A204.1 (cell line): ENCODE measurements around the gene BLM.

ENCODE experiments used
- FAIRE-seq: peaks from 2 replicates; lab custom pipeline; 2012; peaks lifted over from hg19 to GRCh38; lab: Jason Lieb, UNC

BLM gene

GRCh38 chr15:90790561-90790960, 73.4 kb downstream of the BLM start:
- no peak for FAIRE-seq

DNA sequence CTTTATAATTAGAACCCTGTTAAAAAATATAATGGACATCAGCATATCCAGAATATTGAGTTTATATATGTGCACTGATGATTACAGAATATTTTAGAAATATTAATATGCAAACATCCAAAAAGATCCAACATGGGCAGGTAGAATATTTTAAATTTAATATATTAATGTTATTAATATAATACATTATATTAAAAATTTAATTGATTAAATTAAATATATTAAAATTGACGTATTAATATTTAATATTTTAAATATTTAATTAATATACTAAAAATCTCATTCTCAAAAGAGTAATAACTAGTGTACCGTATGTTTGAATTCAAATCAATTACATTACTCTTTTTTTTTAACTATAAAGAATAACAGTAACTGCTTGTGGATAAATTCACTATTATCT, 77.4 kb downstream of the BLM start:
- FAIRE-seq, result peak; percentile 96

DNA sequence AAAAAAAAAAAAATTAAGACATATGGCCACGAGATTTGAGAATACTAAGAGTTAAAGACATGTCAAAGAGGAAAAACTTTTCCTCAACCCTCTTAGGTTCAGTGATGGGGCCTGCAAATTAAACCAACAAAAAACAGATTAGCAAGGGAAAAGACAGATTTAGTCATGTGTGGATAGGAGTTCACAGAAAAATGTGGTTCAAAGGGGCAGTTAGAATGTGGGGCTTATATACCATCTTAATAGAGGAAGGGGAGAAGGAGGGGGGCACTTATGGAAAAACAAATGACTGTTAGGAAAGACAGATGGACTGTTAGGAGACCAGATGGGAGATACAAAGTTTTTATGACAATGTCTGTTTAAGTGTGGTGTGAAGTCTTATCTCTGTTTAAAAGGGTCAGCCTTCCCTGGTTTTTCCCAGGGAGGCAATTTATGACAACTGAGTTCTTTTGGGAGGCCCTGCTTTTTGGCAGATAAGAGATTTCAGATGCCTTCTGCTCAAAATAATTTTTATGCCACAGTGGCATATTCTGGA, 82.6 kb downstream of the BLM start:
- FAIRE-seq, result no peak

DNA sequence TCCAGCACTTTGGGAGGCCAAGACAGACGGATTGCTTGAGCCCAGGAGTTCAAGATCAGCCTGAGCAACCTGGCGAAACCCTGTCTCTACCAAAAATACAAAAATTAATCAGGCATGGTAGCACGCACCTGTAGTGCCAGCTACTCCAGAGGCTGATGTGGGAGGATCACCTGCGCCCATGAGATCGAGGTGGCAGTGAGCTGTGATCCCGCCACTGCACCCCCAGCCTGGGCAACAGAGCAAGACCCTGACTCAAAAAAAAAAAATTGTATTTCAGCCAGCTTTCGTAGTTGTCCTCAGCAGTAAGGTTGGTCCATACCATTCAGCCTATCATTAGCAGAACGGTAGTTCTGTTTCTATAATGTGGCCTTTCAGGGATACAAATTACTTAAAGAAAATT, 84.7 kb downstream of the BLM start:
- no peak for FAIRE-seq

DNA sequence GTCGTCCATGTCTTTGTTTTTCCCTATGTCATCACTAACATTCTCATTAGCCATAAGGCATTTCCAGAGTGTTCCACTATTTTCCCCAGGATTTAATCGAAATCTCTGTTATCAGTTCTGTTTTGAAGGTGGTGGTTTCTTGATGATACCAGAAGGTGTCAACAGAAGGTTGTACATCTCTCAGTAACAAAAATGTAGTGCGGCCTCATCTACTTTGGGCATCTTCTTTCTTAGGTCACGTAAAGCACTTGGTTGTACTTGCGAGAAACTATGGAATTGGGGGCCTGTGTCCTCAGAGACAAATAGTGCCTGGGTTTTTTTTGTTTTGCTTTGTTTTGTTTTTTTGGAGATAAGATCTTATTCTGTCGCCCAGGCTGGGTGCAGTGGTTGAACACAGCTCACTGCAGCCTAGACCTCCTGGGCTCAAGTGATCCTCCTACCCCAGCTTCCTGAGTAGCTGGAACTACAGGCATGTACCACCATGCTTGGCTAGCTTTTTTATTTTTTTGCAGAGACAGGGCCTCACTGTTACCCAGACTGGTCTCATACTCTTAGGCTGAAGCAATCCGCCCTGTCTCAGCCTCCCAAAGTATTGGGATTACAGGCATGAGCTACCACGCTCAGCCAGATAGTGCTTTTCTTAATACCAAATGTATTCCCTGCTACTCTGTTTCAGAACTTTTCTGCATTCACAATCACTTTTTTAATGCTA, 90.1 kb downstream of the BLM start:
- no peak for FAIRE-seq

- no peak for FAIRE-seq
These were observed 90.6 kb downstream of the BLM start for GRCh38 chr15:90807786-90808086.

- no peak for FAIRE-seq
These were observed 91.5 kb downstream of the BLM start for GRCh38 chr15:90808517-90809235.

DNA sequence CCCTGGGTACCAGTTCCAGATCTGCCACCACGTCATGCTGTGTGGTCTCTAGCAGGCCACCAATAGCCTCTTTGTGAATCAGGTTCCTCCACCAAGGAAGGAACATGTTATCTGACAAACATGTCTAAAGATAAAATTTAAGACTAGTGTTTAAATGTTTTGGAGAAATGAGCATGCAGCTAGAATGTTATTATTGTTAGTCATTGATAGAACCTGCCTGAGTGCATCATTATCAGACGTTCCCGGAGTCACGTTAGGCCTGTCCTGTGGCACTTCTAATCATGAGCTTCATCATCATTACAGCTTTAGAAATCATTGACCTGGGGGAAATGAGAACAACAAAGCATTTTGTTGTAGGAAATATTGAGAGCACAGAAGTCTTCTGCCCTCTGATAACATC, 92.4 kb downstream of the BLM start:
- no peak for FAIRE-seq

DNA sequence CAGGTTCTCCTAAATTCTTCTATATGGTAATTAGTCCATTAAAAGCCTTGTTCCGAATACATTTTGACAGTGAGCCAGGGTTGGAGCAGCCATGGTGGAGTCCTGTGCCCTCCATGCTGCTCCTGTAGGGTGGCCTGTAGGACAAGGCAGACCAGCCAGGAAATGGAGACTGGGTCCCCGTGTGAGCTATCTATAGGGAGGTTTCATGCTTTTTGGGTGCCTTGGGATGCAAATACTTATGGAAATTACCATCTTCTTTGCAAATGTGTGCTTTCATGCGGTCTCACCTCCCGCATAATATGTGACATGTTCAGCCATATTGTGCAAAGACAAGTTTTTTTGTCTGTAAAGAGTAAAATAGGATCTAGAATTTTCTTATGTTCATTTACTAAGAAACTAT, 93.2 kb downstream of the BLM start:
- no peak for FAIRE-seq

- no peak for FAIRE-seq
These were observed 95.2 kb downstream of the BLM start for GRCh38 chr15:90812171-90812957.

DNA sequence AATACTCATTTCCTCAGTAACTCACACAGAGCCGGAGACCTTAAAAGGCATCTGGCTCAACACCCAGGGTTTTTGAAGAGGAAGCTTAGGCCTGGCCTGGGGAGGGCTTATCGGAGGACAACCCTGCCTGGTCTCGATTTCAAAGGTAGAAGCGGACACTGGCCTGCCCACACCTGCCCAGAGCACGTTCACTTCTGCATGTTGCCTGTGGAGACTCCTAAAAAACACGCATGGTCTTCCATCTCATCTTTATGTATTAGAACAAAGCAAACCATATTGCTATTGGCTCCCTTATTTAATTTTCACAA, 95.8 kb downstream of the BLM start:
- no peak for FAIRE-seq

DNA sequence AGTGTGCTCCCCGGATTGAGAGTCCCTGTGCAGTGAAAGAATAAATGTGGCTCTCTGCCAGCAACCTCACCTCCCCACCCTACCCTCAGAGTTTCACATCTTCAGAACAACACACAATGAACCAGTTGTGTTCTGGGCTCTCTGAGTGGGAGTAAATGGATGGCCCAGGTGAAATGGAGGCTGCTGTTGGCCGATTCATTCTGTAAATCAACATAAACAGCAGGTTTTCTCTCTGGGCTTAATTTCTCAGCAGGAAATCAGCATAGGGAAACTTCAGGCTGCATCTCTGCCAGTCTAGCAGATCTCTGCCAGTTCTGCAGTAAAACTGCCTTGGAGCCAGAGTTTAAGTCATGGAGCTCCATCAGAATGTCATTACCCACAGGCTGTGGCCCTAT, 96.6 kb downstream of the BLM start:
- FAIRE-seq, result no peak

GRCh38 chr15:90814191-90814821, 97.2 kb downstream of the BLM start:
- no peak for FAIRE-seq

- FAIRE-seq, result no peak
These were observed 99.4 kb downstream of the BLM start for GRCh38 chr15:90816401-90817116.

- no peak for FAIRE-seq
These were observed 100.2 kb downstream of the BLM start for GRCh38 chr15:90817117-90818057.

- FAIRE-seq, result no peak
These were observed 101.4 kb downstream of the BLM start for GRCh38 chr15:90818251-90819210.

- no peak for FAIRE-seq
These were observed 102.2 kb downstream of the BLM start for GRCh38 chr15:90819390-90819789.

GRCh38 chr15:90819850-90820249, 102.7 kb downstream of the BLM start:
- no peak for FAIRE-seq

- FAIRE-seq, result no peak
These were observed 103.3 kb downstream of the BLM start for GRCh38 chr15:90820481-90820880.
